Measurements from ENCODE around the gene ALCAM. TPM values are rescaled to one million over a fixed set of nuclear protein-coding genes. Genes with fewer than 3 reads are reported as not detected.

Gene ALCAM
- total RNA-seq, 1 experiment from 2014 or later = 0.41 TPM

DNA sequence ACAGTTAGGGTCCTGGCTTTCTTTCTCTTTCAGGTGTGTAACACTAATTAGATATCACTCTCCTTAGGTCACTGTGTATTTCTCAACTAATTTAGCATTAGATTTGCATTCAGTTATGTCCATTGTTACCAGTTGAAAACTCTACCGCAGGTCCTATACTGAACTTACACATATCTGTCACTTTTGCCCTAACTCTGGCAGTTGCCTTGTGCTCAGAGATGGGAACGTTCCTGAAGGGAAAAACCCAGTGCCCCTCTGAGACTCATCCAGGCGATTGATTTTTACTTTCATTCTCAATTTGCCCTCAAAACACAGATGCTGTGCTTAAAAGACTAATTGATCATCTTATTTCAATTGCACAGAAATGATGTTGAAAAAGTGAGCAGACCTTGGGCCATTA is 249.1 kb downstream of the ALCAM start:
- CTCF ChIA-PET = no interaction called here
- POLR2A ChIA-PET = no interaction called here
- Histone ChIP-seq H3K4me1 (peaks cover 14% of the 10 kb centered on the region), H3K9me3 (no peaks in the 10 kb centered on the region), H3K4me3 (ENCODE audit: low read depth, low read length) (no peak overlapping the region), H3K36me3 (ENCODE audit: control insufficient read depth, insufficient read depth, low read length) (no peaks in the 10 kb centered on the region), H3K27me3 (replicated peaks; ENCODE audit: control insufficient read depth, insufficient read depth, low read length) (no peaks in the 10 kb centered on the region)
- intact Hi-C loops (cut with micrococcal nuclease; ENCODE audit: unreplicated experiment) = no loop called here
- Mint-ChIP-seq H3K27me3 (ENCODE audit: insufficient read depth, unreplicated experiment) (no peaks in the 10 kb centered on the region), H3K4me3 (ENCODE audit: unreplicated experiment) (no peak overlapping the region), H3K27ac (ENCODE audit: unreplicated experiment) (no peak overlapping the region), H3K9me3 (ENCODE audit: unreplicated experiment) (no peaks in the 10 kb centered on the region), H3K4me1 (ENCODE audit: low read depth, unreplicated experiment) (peaks cover 5% of the 10 kb centered on the region), H3K36me3 (ENCODE audit: insufficient read depth, unreplicated experiment) (no peaks in the 10 kb centered on the region)
- TF ChIP-seq, protein P1, sequence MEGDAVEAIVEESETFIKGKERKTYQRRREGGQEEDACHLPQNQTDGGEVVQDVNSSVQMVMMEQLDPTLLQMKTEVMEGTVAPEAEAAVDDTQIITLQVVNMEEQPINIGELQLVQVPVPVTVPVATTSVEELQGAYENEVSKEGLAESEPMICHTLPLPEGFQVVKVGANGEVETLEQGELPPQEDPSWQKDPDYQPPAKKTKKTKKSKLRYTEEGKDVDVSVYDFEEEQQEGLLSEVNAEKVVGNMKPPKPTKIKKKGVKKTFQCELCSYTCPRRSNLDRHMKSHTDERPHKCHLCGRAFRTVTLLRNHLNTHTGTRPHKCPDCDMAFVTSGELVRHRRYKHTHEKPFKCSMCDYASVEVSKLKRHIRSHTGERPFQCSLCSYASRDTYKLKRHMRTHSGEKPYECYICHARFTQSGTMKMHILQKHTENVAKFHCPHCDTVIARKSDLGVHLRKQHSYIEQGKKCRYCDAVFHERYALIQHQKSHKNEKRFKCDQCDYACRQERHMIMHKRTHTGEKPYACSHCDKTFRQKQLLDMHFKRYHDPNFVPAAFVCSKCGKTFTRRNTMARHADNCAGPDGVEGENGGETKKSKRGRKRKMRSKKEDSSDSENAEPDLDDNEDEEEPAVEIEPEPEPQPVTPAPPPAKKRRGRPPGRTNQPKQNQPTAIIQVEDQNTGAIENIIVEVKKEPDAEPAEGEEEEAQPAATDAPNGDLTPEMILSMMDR (IDR thresholded peaks at IDR 0.05; ENCODE audit: insufficient read depth in 1 of 2, low read depth in 1 of 2, low read length in 1 of 2, severe bottlenecking in 1 of 2, unreplicated experiment in 1 of 2) = no peak
- DNase-seq = no peak
- BruUV-seq (replicated peaks) = no TSS peak

DNA sequence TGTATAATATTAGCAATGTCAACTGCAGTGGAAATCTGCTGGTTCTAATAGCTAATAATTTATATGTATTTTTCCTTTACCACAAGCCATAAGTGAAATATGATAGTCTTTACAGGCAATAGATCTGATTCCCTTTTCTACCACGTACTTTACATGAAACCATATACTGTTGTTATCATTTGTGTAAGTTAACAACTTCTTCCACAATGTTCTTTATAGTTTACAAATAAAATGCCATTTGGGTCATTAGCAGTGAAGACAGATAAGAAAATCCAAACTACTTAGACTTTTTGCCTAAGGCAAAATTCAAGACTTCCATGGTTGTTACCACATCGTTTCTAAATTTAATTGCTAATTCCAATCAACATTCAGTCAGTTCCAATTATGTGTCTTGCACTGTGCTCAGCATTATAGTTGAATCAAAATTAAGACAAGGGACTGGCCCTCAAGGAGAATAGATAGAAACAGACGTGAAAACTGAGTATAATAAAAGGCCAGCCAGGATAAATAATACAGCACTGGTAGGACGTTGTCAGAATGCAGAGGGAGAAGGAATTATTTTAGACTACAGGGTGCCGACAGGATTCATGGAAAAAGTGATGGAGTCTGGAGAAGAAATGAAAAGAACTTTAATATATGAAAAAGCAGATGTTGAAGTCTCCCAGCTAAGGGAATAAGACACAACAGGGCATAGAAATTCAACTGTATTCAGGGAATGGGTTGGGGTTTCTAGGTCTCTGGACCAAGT is 249.8 kb downstream of the ALCAM start:
- Mint-ChIP-seq H3K27me3 (ENCODE audit: insufficient read depth, unreplicated experiment) (no peaks in the 10 kb centered on the region), H3K9me3 (ENCODE audit: unreplicated experiment) (no peaks in the 10 kb centered on the region), H3K27ac (ENCODE audit: unreplicated experiment) (no peak overlapping the region), H3K4me1 (ENCODE audit: low read depth, unreplicated experiment) (peaks cover 5% of the 10 kb centered on the region), H3K4me3 (ENCODE audit: unreplicated experiment) (no peak overlapping the region), H3K36me3 (ENCODE audit: insufficient read depth, unreplicated experiment) (no peaks in the 10 kb centered on the region)
- H3K27me3 ChIP-seq (replicated peaks; ENCODE audit: control insufficient read depth, insufficient read depth, low read length) = no peaks in the 10 kb centered on the region
- no TSS peak for BruUV-seq (replicated peaks)
- peaks cover 11% of the 10 kb centered on the region for H3K4me1 ChIP-seq
- intact Hi-C loops (cut with micrococcal nuclease; ENCODE audit: unreplicated experiment) = no loop called here
- ChIA-PET CTCF (no interaction called here), POLR2A (no interaction called here)
- no peaks in the 10 kb centered on the region for H3K9me3 ChIP-seq
- H3K36me3 ChIP-seq (ENCODE audit: control insufficient read depth, insufficient read depth, low read length) = no peaks in the 10 kb centered on the region
- TF ChIP-seq, protein P1 (IDR thresholded peaks at IDR 0.05; ENCODE audit: insufficient read depth in 1 of 2, low read depth in 1 of 2, low read length in 1 of 2, severe bottlenecking in 1 of 2, unreplicated experiment in 1 of 2) = no peak
- no peak for DNase-seq
- no peak overlapping the region for H3K4me3 ChIP-seq (ENCODE audit: low read depth, low read length)

DNA sequence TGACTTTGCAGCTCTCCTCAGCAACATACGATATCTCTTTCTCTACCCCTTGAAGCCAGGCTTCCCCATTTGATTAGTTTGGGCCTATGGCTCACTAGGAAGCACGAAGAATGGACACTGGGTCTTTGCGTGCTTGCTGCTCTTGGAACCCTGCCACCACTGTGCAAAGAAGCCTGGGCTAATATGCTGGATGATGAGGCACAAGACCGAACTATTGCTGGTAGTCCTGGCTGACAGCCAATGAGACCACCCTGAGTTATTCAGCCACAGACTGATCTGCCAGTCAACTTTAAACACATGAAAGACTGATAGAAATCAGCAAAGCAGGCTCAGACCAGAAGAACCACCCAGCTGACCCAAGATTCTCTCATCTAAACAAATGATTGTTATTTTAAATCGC is 251.8 kb downstream of the ALCAM start:
- CTCF ChIA-PET = no interaction called here
- intact Hi-C loops (cut with micrococcal nuclease; ENCODE audit: unreplicated experiment) = no loop called here

More for the DNA sequence above, 251.8 kb downstream of the ALCAM start:
- POLR2A ChIA-PET = no interaction called here
- H3K36me3 Mint-ChIP-seq (ENCODE audit: insufficient read depth, unreplicated experiment) = no peaks in the 10 kb centered on the region
- TF ChIP-seq, protein P1 (IDR thresholded peaks at IDR 0.05; ENCODE audit: insufficient read depth in 1 of 2, low read depth in 1 of 2, low read length in 1 of 2, severe bottlenecking in 1 of 2, unreplicated experiment in 1 of 2) = no peak
- no peaks in the 10 kb centered on the region for H3K36me3 ChIP-seq (ENCODE audit: control insufficient read depth, insufficient read depth, low read length)
- peaks cover 6% of the 10 kb centered on the region; the same call in 1 of the 2 replicates for H3K4me1 ChIP-seq
- no peaks in the 10 kb centered on the region for H3K9me3 ChIP-seq
- no peaks in the 10 kb centered on the region for H3K27me3 ChIP-seq (replicated peaks; ENCODE audit: control insufficient read depth, insufficient read depth, low read length)
- H3K27me3 Mint-ChIP-seq (ENCODE audit: insufficient read depth, unreplicated experiment) = no peaks in the 10 kb centered on the region
- no peak overlapping the region for H3K27ac Mint-ChIP-seq (ENCODE audit: unreplicated experiment)
- no TSS peak for BruUV-seq (replicated peaks)
- no peak overlapping the region for H3K4me3 ChIP-seq (ENCODE audit: low read depth, low read length)
- H3K4me3 Mint-ChIP-seq (ENCODE audit: unreplicated experiment) = no peak overlapping the region
- H3K4me1 Mint-ChIP-seq (ENCODE audit: low read depth, unreplicated experiment) = peaks cover 5% of the 10 kb centered on the region
- no peaks in the 10 kb centered on the region for H3K9me3 Mint-ChIP-seq (ENCODE audit: unreplicated experiment)
- no peak for DNase-seq
